Sigmoid colon (tissue), 7 donors: ENCODE data around the gene ABHD2. TPM values are rescaled to one million over a fixed set of nuclear protein-coding genes. Genes with fewer than 3 reads are reported as not detected.

Source experiments
- DNase-seq: peaks from one replicate; pipeline ENCODE4 v3.0.0-alpha.2; 2019
- H3K27ac ChIP-seq, 4 donors: fragments of 200-600 bp; sonication (generic); one replicate each; pipeline ENCODE4 v1.5.1; 2016 to 2019; ENCODE audit warnings: mild to moderate bottlenecking in 1 of 4
- H3K27me3 ChIP-seq, 3 donors: fragments of 200-600 bp; sonication (generic); one replicate each; pipeline ENCODE4 v1.5.1; 2019; ENCODE audit warnings: mild to moderate bottlenecking in 1 of 3
- H3K36me3 ChIP-seq, 4 donors: fragments of 200-600 bp; sonication (generic); one replicate each; pipeline ENCODE4 v1.5.1; 2016 to 2019
- H3K4me1 ChIP-seq, 4 donors: fragments of 200-600 bp; sonication (generic); one replicate each; pipeline ENCODE4 v1.5.1; 2017 to 2019
- H3K4me3 ChIP-seq, 4 donors: fragments of 200-600 bp; sonication (generic); one replicate each; pipeline ENCODE4 v1.5.1; 2017 to 2019; ENCODE audit warnings: mild to moderate bottlenecking in 2 of 4, moderate library complexity in 1 of 4
- H3K9me3 ChIP-seq, 4 donors: fragments of 200-600 bp in 3 of 4; sonication (generic) in 3 of 4; one replicate each; pipeline versions ENCODE4 v1.5.1 to v1.6.1; 2013 to 2019
- CTCF ChIP-seq, 4 experiments: fragments of 450-650 bp in 3 of 4; fragments of 200-600 bp in 1 of 4; IDR thresholded peaks; one replicate each; pipeline ENCODE4 v1.5.1; 2016 to 2019; ENCODE audit warnings: antibody characterized with exemption in 4 of 4, mild to moderate bottlenecking in 3 of 4, moderate library complexity in 2 of 4
- EP300 ChIP-seq, 4 donors: sonication (generic); formaldehyde crosslinking; IDR thresholded peaks; one replicate each; pipeline ENCODE4 v1.6.1; 2017; ENCODE audit warnings: antibody characterized with exemption in 4 of 4
- POLR2A ChIP-seq, 2 donors: fragments of 450-650 bp; IDR thresholded peaks; one replicate each; pipeline ENCODE4 v1.6.1; 2016; ENCODE audit warnings: antibody characterized with exemption in 2 of 2, mild to moderate bottlenecking in 2 of 2, moderate library complexity in 2 of 2
- POLR2AphosphoS5 ChIP-seq, 4 donors: sonication (generic); formaldehyde crosslinking; IDR thresholded peaks; one replicate each; pipeline ENCODE4 v1.6.1; 2017; ENCODE audit warnings: antibody characterized with exemption in 4 of 4
- WGBS, 2 donors: extraction: QIAGEN DNeasy Blood & Tissue Kit; methylation state at CpG; one replicate each; pipeline ENCODE4 v1.1.7; 2013; 5-methylcytosine and 5-hydroxymethylcytosine counted together
- intact Hi-C: fragments of 100-400 bp; cut with DNase I; formaldehyde crosslinking; loops from one replicate; pipeline ENCODE4 v1.15.1; 2023
- polyA plus RNA-seq, 3 donors: library from polyadenylated mRNA; stranded (reverse); fragments of 200-250 nt; gene quantifications; one replicate each; pipeline ENCODE4 v1.2.3, GENCODE V29; 2013
- total RNA-seq, 4 donors: library from RNA; depleted of rRNA; stranded (reverse); fragments of >200 nt; gene quantifications; one replicate each; pipeline ENCODE4 v1.1.0, GENCODE V29; 2016
- donor health status: healthy with polysubstance abuse.
- donor health status: Bipolar disorder and iron deficiency.
- donor health status: healthy.

The ABHD2 gene
- total and polyA plus RNA-seq, 7 donors = 1.8 to 81.5 (median 32.9) TPM

GRCh38 chr15:89192136-89192535, 103.9 kb downstream of the ABHD2 start:
- no peak overlapping the region for H3K4me3 ChIP-seq
- no peak for TF ChIP-seq POLR2AphosphoS5 (IDR thresholded peaks at IDR 0.05)
- no peak for TF ChIP-seq POLR2A (IDR thresholded peaks at IDR 0.05)
- no peak for TF ChIP-seq CTCF (IDR thresholded peaks at IDR 0.05)
- no peak for TF ChIP-seq EP300 (IDR thresholded peaks at IDR 0.05)
- WGBS, 2 donors = 74 to 79% methylated on average over 2 of the region's 2 CpGs
- H3K27me3 ChIP-seq = no peaks in the 10 kb centered on the region
- no peak for DNase-seq
- intact Hi-C loops = no loop called here
- peaks cover 0 to 5% (median 0%) of the 10 kb centered on the region in 4 donors for H3K4me1 ChIP-seq
- H3K27ac ChIP-seq = no peak overlapping the region
- H3K36me3 ChIP-seq = peaks cover 20 to 100% (median 83%) of the 10 kb centered on the region in 4 donors
- H3K9me3 ChIP-seq = no peaks in the 10 kb centered on the region

- no peak for DNase-seq
- Histone ChIP-seq H3K4me1 (peaks cover 0 to 7% (median 0%) of the 10 kb centered on the region in 4 donors), H3K27ac (no peak overlapping the region), H3K4me3 (no peak overlapping the region), H3K36me3 (peaks cover 20 to 100% (median 78%) of the 10 kb centered on the region in 4 donors), H3K27me3 (no peaks in the 10 kb centered on the region), H3K9me3 (no peaks in the 10 kb centered on the region)
- WGBS, 2 donors = 95% methylated on average over 3 of the region's 3 CpGs
- TF ChIP-seq CTCF (IDR thresholded peaks at IDR 0.05) (no peak), POLR2AphosphoS5 (IDR thresholded peaks at IDR 0.05) (no peak), POLR2A (IDR thresholded peaks at IDR 0.05) (no peak), EP300 (IDR thresholded peaks at IDR 0.05) (no peak)
- intact Hi-C loops = no loop called here
These were observed 104.5 kb downstream of the ABHD2 start for GRCh38 chr15:89192766-89193165.

GRCh38 chr15:89194608-89195007, 106.4 kb downstream of the ABHD2 start:
- H3K9me3 ChIP-seq = no peaks in the 10 kb centered on the region
- H3K27me3 ChIP-seq = no peaks in the 10 kb centered on the region
- peaks cover 0 to 7% (median 0%) of the 10 kb centered on the region in 4 donors for H3K4me1 ChIP-seq
- intact Hi-C loops = no loop called here
- peaks cover 12 to 91% (median 63%) of the 10 kb centered on the region in 4 donors for H3K36me3 ChIP-seq
- WGBS, 2 donors = 94 to 95% methylated on average over 4 of the region's 4 CpGs
- no peak overlapping the region for H3K4me3 ChIP-seq
- TF ChIP-seq EP300 (IDR thresholded peaks at IDR 0.05) (no peak), POLR2AphosphoS5 (IDR thresholded peaks at IDR 0.05) (no peak), POLR2A (IDR thresholded peaks at IDR 0.05) (no peak), CTCF (IDR thresholded peaks at IDR 0.05) (no peak)
- no peak for DNase-seq
- peak overlapping the region in 3 of 4 donors; percentile 30 to 39 (median 31) for H3K27ac ChIP-seq

- Histone ChIP-seq H3K27me3 (no peaks in the 10 kb centered on the region), H3K4me1 (peaks cover 0 to 7% (median 0%) of the 10 kb centered on the region in 4 donors), H3K4me3 (no peak overlapping the region), H3K36me3 (peaks cover 12 to 89% (median 52%) of the 10 kb centered on the region in 4 donors), H3K9me3 (no peaks in the 10 kb centered on the region), H3K27ac (peak overlapping the region; percentile 13 to 38 (median 27))
- intact Hi-C loops = no loop called here
- no peak for TF ChIP-seq POLR2AphosphoS5 (IDR thresholded peaks at IDR 0.05)
- TF ChIP-seq EP300 (IDR thresholded peaks at IDR 0.05) = no peak
- no peak for TF ChIP-seq POLR2A (IDR thresholded peaks at IDR 0.05)
- TF ChIP-seq CTCF (IDR thresholded peaks at IDR 0.05) = no peak
- no peak for DNase-seq
- 83 to 89% methylated on average over 8 of the region's 8 CpGs for WGBS, 2 donors
These were observed 107.6 kb downstream of the ABHD2 start for GRCh38 chr15:89195836-89196235.

GRCh38 chr15:89196241-89196640, 108.0 kb downstream of the ABHD2 start:
- no peak overlapping the region for H3K4me3 ChIP-seq
- H3K27me3 ChIP-seq = no peaks in the 10 kb centered on the region
- H3K27ac ChIP-seq = peak overlapping the region; percentile 13 to 38 (median 27)
- H3K9me3 ChIP-seq = no peaks in the 10 kb centered on the region
- DNase-seq = no peak
- 87% methylated on average over 6 of the region's 6 CpGs for WGBS, 2 donors
- intact Hi-C loops = no loop called here
- no peak for TF ChIP-seq POLR2AphosphoS5 (IDR thresholded peaks at IDR 0.05)
- no peak for TF ChIP-seq CTCF (IDR thresholded peaks at IDR 0.05)
- no peak for TF ChIP-seq POLR2A (IDR thresholded peaks at IDR 0.05)
- no peak for TF ChIP-seq EP300 (IDR thresholded peaks at IDR 0.05)
- peaks cover 12 to 89% (median 50%) of the 10 kb centered on the region in 4 donors for H3K36me3 ChIP-seq
- H3K4me1 ChIP-seq = peaks cover 0 to 7% (median 0%) of the 10 kb centered on the region in 4 donors
